ENCODE results near the gene CLBA1.

DNA sequence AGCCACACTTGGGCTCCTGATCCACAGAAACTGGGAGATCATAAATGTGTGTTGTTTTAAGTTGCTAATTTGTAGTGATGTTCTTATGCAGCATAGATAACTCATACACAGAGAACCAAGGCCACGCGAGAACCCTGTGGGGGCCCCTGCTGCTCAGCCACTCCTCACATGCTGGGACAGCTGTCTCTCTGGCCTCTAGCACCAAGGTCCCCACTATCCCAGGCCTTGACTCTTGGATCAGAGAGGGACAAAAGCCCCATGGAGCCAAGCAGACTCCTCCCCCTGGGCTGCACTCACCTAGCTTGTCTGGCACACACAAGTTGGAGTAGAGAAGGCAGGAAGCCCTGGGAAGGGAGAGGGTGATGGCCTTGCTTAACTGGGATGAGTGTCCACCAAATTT is 49.6 kb upstream of the CLBA1 start:
- no peak for TF ChIP-seq EZH2 (IDR thresholded peaks at IDR 0.05; ENCODE audit: borderline replicate concordance, low read length)
- no peak for TF ChIP-seq CTCF (conservative IDR thresholded peaks at IDR 0.05 in 1 of 2, IDR thresholded peaks at IDR 0.05 in 1 of 2; ENCODE audit: extremely low read depth in 1 of 2, insufficient read depth in 1 of 2, low read depth in 1 of 2, low read length in 2 of 2)

Data from mammary epithelial cell (primary cell).